HG03575 (cell line): Measurements from ENCODE around the gene CDH8.
"Not testable (repeated sequence)": the region's sequence is repeated elsewhere in the genome, so short reads cannot be mapped to it uniquely, and the experiment has no call there.

ENCODE experiments used
- ATAC-seq: cut with Tn5 transposase; IDR thresholded peaks from one replicate; pipeline ENCODE4 v1.9.1; 2021; ENCODE audit not compliant: unreplicated experiment, insufficient number of reproducible peaks, low FRiP score; ENCODE audit errors: extremely low read depth

Gene CDH8

DNA sequence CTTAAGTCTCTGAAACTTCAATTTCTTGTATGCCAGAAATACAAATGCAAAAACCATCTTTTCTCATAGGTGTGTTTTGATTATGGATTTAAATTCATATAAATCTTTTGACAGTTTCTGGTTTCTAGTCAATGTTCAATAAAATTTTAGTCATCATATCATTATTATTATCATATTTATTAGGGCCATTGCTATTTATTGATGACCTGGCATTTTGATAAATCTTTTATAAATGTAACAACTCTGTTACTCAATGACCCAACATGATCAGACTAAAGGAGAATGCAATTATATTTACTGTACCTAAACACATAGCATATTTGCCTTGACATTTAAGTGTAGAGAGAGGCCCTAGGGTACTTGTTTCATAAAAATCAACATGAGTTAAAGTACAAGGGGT is 320.8 kb downstream of the CDH8 start:
- ATAC-seq: no peak

DNA sequence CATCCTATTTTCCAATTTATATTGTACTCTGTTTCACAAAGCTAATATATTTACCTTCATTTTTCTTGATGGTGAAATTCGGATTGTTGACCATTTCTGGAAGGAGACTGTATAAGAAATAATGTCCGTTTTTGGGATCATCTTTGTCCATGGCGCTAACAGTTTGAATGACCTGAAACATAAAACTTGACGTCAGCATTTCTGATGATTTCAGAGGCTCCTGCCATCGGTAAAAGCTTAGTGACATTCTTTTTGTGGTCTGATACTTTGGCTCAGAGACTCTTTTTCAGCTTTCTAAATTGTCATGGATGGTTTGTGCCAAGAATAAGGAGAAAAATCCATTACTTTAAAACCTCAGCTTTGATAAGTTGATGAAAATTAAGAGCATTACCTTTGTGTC is 322.5 kb downstream of the CDH8 start:
- ATAC-seq: no peak

DNA sequence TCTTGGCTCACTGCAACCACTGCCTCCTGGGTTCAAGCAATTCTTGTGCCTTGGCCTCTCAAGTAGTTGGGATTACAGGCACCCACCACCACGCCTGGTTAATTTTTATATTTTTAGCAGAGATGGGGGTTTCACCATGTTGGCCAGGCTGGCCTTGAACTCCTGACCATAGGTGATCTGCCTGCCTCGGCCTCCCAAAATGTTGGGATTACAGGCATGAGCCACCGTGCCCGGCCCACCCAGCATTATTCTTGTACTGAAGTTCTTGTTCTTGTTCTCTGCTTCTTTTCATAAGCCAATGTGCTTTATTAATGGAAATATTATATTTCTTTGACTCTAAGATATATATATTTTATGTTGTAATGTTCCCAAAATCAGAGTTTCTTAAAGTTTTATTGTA is 336.6 kb downstream of the CDH8 start:
- not testable (repeated sequence) for ATAC-seq

DNA sequence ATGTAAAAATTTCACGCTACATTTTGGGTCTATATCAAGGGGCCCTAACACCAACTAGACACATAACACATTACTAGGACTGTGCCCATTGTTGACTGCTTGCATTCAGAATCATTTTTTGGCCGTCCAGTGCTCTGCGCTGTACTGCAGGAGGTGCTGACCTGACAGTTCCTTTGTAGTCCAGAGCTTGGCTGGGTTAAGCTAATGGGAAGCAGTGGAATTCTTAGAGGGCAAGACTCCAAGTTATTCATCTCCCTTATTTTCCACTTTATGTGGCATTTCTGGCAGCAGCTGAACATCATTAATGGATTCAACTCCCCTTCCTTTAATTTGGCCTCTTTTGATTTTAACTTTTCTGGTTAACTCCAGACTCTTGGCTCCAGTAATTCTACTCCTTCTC is 351.7 kb downstream of the CDH8 start:
- ATAC-seq: no peak

DNA sequence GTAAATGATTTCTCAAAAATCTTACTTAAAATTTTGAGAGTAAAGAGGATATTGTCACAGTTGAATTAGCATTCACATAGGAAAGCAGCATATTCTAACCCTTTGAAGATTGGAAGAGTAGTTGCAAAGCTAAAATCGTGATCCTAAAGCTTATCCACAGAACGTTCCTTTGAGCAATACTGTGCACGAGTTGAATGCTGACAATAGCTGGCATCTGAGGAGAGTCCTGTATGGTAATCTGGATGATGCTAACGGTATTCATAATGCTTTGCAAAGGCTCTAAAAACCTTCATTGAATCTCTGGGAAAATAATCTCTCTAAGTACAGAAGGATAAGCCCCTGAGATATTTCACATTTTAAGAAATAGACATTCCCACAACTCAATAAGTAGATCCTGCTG is 354.6 kb downstream of the CDH8 start:
- no peak for ATAC-seq

DNA sequence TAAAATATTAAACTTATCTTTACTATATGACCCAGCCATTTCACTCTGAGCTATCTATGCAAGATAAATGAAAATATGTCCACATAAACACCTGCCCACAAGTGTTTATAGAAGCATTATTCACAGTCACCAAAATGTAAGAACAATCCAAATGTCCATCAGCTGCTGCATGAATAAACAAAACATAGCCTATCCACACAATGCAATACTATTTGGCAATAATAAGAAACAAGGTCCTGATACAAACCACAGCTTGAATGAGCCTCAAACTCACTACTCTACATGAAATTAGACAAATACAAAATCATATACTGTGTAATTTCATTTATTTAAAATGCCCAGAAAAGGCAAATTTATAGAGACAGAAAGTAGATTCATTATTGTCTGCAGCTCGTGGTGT is 355.1 kb downstream of the CDH8 start:
- ATAC-seq: no peak

DNA sequence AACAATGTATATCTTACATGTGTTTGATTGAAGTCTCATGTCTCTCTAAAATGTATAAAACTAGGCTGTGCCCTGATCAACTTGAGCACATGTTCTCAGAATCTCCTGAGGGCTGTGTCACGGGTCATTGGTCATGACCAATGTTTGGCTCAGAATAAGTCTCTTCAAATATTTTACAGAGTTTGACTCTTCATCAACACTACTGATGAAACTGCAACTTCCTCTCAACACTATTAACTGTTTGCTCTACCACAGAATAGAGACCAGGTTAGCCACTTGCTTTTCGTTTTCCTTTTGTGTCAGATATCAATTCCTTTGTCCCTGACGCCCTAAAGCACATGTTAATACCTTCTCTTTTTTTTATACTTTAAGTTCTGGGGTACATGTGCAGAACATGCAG is 358.1 kb downstream of the CDH8 start:
- ATAC-seq: no peak

DNA sequence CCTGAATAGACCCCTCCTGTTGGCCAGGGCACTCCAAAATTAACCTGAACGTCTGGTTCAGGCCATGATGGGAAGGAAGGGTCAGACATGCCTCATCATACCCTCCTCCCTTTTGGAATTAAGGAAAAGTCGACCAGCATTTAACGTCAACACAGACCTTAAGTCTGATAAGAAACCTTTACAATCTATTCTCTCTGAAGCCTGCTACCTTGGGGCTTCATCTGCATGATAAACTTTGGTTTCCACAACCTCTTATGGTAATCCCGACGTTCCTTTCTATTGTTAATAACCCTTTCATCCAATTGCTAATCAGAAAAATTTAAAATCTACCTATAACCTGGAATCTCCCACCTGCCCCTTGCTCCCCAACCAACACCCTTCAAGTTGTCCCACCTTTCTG is 358.5 kb downstream of the CDH8 start:
- ATAC-seq: no peak

DNA sequence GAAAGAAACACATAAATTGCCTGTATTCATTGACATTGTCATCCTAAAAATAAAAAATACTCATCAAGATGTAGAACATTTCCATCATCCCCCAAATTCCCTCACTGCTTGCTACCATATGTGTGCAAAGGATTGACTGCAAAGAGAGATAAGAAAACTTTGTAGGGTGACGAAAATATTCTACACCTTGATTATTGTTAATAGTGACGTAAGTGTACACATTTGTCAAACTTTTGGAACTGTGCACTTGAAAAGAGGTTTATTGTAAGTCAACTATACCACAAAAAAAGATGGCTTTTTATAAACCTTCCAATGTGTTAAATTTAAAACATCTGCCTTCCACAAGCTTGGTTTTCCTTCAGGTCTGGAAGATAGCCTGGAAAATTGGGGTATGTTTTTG is 359.5 kb downstream of the CDH8 start:
- ATAC-seq: no peak

DNA sequence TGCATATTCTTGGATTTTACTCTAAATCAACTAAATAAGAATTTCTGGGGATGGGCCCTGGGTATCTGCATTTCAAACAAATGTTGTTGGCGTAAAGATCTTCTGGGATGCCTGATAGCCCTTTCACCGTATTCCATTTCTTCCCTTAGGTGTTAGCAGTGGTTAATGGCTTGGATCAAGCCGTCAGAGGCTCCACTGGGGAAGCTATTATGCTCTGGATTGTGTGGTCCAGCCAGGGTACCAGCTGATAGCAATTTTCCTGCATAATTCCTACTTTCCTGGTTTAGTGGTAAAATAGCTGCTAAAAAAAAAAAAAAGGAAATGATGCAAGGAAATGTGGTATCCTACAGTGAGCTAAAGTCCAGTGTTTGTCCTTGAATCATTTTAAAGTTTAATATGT is 365.1 kb downstream of the CDH8 start:
- no peak for ATAC-seq

DNA sequence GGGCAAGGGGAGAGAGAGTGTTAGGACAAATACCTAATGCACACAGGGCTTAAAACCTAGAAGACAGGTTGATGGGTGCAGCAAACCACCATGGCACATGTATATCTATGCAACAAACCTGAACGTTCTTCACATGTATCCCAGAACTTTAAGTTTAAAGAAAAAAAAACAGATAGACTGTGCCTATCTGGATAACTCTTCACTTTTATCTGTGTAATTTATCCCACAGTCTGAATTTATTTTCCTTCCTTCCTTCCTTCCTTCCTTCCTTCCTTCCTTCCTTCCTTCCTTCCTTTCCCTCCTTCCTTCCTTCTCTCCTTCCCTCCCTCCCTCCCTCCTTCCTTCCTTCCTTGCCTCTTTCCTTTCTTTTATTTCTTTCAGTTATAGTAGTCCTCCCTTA is 370.7 kb downstream of the CDH8 start:
- ATAC-seq: no peak

DNA sequence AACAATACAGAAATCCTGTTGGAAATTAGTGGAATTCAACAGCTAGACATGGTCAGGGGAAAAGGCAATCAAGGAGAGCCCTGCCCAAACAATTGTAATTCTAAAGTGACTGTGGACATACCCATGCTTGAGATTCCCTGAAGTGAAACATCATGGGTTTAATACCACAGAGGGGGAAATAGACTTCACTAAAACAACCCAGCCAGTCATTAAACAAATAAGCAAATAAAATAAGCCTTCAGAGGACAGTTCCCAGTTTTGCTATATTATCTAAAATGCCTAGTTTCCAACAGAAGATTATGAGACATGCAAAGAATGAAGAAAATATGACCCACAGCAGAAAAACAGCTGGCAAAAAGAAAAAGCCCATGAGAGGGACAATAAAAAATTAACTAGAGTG is 376.3 kb downstream of the CDH8 start:
- ATAC-seq: no peak

DNA sequence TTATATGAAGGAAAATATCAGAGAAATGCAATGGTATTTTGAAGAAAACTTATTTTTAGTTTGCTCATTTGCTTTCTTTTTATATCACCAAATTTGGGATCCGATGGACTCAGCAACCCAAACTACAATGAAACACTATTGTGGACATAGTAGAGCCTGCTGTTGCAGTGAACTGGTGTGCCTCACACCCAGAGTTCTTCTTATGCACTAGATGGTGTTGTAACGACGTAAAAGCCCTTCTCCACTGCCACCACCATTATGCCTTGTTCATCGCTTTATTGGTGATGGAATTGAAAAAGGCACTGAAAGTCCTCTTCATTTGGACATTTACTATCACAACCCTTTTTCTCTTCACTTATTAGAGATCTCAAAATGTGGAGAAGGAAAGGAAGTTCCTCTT is 381.3 kb downstream of the CDH8 start:
- ATAC-seq: no peak

DNA sequence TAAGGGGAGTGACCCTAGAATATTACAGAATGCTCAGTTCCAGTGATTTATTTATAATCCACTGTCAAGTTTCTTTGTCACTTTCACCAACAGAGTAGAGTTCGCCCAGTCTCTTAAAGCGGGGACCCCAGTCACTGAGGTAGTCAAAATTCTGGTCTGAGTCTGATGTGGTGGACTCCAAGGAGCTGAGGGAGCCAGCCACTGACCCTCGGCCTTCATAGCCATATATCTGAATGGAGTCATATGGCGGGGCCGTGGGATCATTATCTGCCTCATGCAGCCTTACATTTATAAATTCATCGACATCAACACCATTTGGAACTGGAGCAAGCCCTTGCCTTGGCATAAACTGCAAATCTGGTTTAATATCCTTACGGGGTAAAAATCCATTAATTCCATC is 382.7 kb downstream of the CDH8 start:
- ATAC-seq: no peak

DNA sequence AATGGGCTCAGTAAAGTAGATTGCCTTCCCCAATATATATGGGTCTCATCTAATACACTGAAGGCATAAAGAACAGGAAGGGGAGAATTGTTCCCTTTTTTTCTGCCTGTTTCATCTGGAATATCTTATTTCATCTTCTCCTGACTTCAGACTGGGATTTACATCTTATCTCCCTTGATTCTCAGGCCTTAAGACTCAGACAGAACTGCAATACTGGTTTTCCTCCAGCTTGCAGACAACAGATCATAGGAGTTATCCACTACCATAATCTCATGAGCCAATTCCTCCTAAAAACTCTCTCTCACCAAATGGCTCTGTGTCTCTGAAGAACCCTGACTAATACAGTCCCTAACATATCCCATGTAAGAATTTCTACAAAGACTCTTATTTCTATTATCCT is 390.7 kb downstream of the CDH8 start:
- no peak for ATAC-seq

DNA sequence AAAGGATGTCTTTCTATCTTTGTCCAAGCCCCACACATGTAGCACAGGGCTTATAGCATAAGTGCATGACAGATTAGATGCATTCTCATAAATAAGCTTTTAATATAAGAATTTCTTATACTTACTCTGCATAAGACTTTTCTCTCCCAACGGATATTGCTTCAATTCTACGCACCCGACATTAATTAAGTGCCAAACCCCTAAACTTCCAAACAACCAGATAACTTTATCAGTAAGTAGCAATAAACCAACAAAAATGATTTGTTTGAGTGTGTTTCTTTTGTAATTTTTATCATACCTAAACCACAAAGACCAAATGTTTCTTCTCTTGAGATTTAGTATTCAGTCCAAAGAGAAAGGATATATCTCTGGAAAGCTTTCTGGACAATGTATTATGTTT is 391.5 kb downstream of the CDH8 start:
- no peak for ATAC-seq

DNA sequence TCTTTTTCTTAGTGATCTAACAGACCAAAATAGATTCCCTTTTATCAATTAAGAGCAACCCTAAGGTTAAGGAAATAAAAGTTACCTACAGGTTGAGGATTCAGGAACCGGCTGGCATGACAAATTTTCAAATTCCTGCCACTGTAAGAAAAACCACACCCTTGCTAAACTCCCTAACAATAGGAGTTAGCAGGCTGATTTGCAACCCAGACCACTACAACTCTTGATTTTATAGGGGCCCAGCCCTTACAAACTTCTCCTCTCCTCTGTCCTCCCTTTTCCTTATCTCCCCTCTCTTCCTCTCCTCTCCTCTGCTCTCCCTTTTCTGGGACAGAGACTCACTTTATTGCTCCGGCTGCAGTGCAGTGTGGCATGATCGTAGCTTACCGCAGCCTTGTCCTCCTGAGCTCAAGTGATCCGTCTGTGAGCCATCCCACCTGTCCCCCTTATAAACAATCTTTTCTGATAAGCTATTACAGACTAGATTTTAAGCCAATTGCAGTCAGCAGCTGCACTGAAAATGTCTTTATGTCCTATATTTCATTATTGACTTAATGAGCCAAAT is 418.9 kb downstream of the CDH8 start:
- ATAC-seq: no peak

DNA sequence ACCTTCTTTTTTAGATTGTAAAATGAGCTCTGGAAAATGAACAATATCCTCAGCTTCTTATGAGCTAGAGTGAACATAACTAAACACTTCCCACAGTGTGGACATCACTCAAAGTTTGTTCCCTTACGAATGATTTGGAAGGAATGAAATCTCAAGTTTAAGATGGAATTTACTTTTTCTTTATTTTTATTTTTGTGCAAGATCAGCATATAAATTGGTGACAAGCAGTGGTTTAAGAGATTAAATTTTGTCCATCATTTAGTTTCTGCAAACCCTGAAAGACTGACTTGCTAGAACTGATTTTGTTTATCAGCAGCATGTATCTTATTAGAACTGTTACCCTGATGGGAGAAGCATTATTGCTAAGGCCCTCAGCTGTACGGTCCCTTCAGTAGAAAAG is 420.1 kb downstream of the CDH8 start:
- no peak for ATAC-seq

DNA sequence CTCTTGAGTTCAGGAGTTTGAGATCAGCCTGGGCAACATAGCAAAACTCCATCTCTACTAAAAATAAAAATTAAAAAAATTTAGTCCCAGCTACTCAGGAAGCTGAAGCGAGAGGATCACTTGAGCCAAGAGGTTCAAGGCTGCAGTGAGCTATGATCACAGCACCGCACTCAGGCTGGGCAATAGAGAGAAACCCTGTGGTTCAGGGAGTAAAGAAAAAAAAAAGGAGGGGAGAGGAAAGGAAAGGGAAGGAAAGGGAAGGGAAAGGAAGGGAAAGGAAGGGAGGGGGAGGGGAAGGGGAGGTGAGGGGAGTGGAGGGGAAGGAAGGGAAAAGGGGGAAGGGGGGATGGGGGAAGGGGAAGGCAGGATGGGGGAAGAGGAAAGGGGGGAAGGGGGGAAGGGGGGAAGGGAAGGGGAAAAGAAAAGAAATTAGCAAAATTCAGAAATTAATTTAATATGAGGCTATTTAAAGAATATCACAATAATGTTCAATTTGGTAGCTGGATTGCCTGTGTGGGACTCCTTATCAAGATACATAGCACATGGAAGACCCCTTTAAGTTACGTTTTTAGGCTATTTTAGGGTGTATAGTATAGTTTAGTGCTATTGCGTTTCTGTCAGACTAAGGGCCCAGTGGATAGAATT is 424.3 kb downstream of the CDH8 start:
- no peak for ATAC-seq

DNA sequence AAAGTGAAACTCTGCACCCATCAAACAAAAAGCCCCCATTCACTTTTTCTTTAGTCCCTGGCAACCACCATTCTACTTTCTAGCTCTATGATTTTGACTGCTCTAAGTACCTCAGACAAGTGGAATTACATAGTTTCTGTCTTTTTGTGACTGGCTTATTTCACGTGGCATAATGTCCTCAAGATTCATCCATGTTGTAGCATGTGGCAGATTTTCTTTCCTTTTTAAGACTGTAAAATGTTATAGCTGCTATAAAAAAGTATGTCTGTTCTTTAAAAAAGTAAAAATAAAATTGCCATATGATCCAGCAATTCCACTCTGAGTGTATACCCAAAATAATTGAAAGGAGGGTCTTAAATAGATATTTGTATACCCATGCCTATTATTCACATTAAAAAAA is 429.7 kb downstream of the CDH8 start:
- ATAC-seq: no peak
